Esophagus squamous epithelium (tissue), 5 donors: ENCODE measurements around the gene FMO2. TPM values are rescaled to one million over a fixed set of nuclear protein-coding genes. Genes with fewer than 3 reads are reported as not detected.
A peak's percentile ranks its signal among the peaks of the same experiment; 100 is the strongest.

Experiments used
- DNase-seq: peaks from one replicate; lab custom pipeline; 2025; lab: John Stamatoyannopoulos, UW
- H3K27ac ChIP-seq, 4 donors: fragments of 200-600 bp; sonication (generic); one replicate each; pipeline ENCODE4 v1.5.1; 2016 to 2019; ENCODE audit warnings: mild to moderate bottlenecking in 1 of 4
- H3K27me3 ChIP-seq, 4 donors: fragments of 200-600 bp; sonication (generic); 1 replicate in 3 of 4; 2 replicates in 1 of 4; pipeline versions ENCODE4 v1.5.1 to v1.6.0; 2017 to 2021; ENCODE audit warnings: antibody characterized with exemption in 1 of 4
- H3K36me3 ChIP-seq, 3 donors: fragments of 200-600 bp; sonication (generic); one replicate each; pipeline ENCODE4 v1.5.1; 2016 to 2019
- H3K4me1 ChIP-seq, 3 donors: fragments of 200-600 bp; sonication (generic); one replicate each; pipeline ENCODE4 v1.5.1; 2017 to 2019
- H3K4me3 ChIP-seq, 4 donors: fragments of 200-600 bp; sonication (generic); 1 replicate in 3 of 4; 2 replicates in 1 of 4; pipeline ENCODE4 v1.5.1; 2016 to 2019; ENCODE audit warnings: mild to moderate bottlenecking in 2 of 4, moderate library complexity in 1 of 4
- H3K9me3 ChIP-seq, 3 donors: fragments of 200-600 bp; sonication (generic); one replicate each; pipeline ENCODE4 v1.5.1; 2016 to 2019
- POLR2A ChIP-seq, 4 donors: fragments of 450-650 bp; IDR thresholded peaks; one replicate each; pipeline ENCODE4 v1.6.1; 2017; ENCODE audit warnings: antibody characterized with exemption in 4 of 4, mild to moderate bottlenecking in 4 of 4, moderate library complexity in 3 of 4
- WGBS, 2 donors: methylation state at CpG; one replicate each; pipeline ENCODE4 v1.1.5; 2018; 5-methylcytosine and 5-hydroxymethylcytosine counted together
- intact Hi-C: fragments of 100-400 bp; cut with DNase I; formaldehyde crosslinking; loops from one replicate; pipeline ENCODE4 v1.15.0; 2022
- total RNA-seq, 4 donors: library from RNA; depleted of rRNA; stranded (reverse); fragments of >200 nt; gene quantifications; one replicate each; pipeline ENCODE4 v1.1.0, GENCODE V29; 2016
- TF ChIP-seq, protein P1 (sequence below), 6 experiments: fragments of 450-650 bp in 4 of 6; fragments of 200-600 bp in 2 of 6; sonication (generic) in 2 of 6; IDR thresholded peaks; one replicate each; pipeline ENCODE4 v1.5.1; 2016 to 2019; ENCODE audit warnings: antibody characterized with exemption in 6 of 6, mild to moderate bottlenecking in 4 of 6, moderate library complexity in 4 of 6
- donor health status: DM: yes; HTN: yes; CAD: no.

Gene FMO2
- total RNA-seq, 4 donors from 2014 or later: 53.4 to 146 (median 68.8) TPM

DNA sequence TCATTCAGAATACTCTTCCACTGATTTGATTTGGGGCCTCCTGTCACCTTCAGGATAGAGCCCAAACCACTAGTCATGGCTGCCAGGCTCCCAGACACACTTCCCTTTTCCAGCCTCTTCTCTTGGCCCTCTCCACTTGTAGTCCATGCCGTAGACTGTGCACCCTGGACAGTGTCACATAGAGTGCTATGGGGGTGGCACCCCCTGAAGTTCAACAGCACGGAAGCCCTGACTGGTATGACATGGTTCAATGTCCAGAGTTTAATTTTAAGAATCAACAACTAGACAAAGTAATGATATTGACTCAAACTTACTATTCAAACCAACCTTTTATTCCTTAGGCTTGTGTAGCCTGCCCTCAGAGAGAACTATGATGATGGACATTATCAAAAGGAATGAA is 22.3 kb downstream of the FMO2 start:
- Histone ChIP-seq H3K27me3 (no peaks in the 10 kb centered on the region), H3K4me1 (peaks cover 0 to 11% (median 0%) of the 10 kb centered on the region in 3 donors), H3K36me3 (peaks cover 0 to 44% (median 0%) of the 10 kb centered on the region in 3 donors), H3K9me3 (no peaks in the 10 kb centered on the region), H3K27ac (peak overlapping the region in 1 of 4 donors; percentile 40), H3K4me3 (no peak overlapping the region)
- intact Hi-C loops: no loop called here
- 74 to 93% methylated on average over 2 of the region's 2 CpGs for WGBS, 2 donors
- no peak for DNase-seq
- TF ChIP-seq, protein P1, sequence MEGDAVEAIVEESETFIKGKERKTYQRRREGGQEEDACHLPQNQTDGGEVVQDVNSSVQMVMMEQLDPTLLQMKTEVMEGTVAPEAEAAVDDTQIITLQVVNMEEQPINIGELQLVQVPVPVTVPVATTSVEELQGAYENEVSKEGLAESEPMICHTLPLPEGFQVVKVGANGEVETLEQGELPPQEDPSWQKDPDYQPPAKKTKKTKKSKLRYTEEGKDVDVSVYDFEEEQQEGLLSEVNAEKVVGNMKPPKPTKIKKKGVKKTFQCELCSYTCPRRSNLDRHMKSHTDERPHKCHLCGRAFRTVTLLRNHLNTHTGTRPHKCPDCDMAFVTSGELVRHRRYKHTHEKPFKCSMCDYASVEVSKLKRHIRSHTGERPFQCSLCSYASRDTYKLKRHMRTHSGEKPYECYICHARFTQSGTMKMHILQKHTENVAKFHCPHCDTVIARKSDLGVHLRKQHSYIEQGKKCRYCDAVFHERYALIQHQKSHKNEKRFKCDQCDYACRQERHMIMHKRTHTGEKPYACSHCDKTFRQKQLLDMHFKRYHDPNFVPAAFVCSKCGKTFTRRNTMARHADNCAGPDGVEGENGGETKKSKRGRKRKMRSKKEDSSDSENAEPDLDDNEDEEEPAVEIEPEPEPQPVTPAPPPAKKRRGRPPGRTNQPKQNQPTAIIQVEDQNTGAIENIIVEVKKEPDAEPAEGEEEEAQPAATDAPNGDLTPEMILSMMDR (IDR thresholded peaks at IDR 0.05): no peak
- no peak for TF ChIP-seq POLR2A (IDR thresholded peaks at IDR 0.05)

DNA sequence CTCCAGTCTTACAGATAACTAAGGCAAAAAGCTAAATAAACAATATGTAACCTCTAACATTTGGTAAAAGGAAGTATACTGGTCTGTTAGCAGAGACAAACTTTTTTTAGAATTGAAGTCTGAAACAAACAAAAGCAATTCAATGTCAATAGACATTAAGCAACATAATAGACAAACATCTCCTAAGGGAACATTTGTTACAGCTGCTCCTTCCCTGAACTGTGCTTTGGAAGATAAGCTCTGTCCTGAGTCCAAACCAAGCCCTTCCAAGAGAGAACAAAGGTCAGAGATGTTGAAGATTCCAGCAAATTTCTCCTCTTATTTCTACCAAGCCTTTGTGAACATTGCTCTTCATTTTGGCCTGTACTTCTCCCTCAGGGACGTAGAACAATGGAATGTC is 25.3 kb downstream of the FMO2 start:
- no peak for DNase-seq
- Histone ChIP-seq H3K36me3 (peaks cover 0 to 17% (median 0%) of the 10 kb centered on the region in 3 donors), H3K27me3 (no peaks in the 10 kb centered on the region), H3K9me3 (no peaks in the 10 kb centered on the region), H3K4me3 (no peak overlapping the region), H3K4me1 (peaks cover 0 to 11% (median 0%) of the 10 kb centered on the region in 3 donors), H3K27ac (peak overlapping the region in 2 of 4 donors; percentile 12 to 16)
- WGBS, 2 donors: 28 to 50% methylated on average over 1 of the region's 1 CpG
- TF ChIP-seq, protein P1 (IDR thresholded peaks at IDR 0.05): no peak
- no peak for TF ChIP-seq POLR2A (IDR thresholded peaks at IDR 0.05)
- intact Hi-C loops: no loop called here

DNA sequence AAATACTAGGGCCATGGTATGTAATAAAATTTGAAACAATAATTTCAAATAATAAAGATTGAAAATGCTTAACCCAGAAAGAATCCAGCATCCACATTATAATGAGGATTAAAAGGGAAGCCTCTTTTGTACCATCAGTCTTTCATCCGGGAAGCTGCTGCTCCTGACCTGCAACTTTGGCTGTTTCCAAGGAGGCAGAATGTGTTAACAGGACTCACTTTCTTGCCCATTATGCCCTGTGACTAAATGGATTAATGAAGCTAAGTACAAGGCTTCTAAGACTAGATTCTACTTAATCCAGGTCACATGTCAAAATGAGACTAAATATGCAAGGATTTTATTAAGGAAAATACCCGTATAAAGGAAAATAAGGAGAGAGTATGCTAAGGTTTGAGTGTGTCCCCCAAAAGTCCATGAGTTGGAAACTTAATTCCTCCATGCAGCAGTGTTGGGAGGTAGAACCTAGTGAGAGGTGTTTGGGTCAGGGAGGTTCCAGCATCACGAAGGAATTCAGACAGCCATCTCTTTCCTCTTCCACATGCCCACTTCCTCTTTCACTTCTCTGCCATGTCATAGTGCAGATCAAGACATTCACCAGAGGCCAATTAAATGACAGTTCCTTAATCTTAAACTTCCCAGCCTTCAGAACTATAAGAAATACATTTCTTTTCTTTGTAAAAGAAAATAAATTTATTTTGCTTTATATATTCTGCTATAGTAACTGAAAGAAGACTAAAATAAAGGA is 27.7 kb downstream of the FMO2 start:
- 56 to 64% methylated on average over 3 of the region's 3 CpGs for WGBS, 2 donors
- no peak for DNase-seq
- Histone ChIP-seq H3K4me3 (no peak overlapping the region), H3K4me1 (peaks cover 0 to 18% (median 0%) of the 10 kb centered on the region in 3 donors), H3K9me3 (no peaks in the 10 kb centered on the region), H3K27me3 (no peaks in the 10 kb centered on the region), H3K27ac (no peak overlapping the region), H3K36me3 (no peaks in the 10 kb centered on the region)
- TF ChIP-seq, protein P1 (IDR thresholded peaks at IDR 0.05): no peak
- TF ChIP-seq POLR2A (IDR thresholded peaks at IDR 0.05): no peak
- intact Hi-C loops: no loop called here

DNA sequence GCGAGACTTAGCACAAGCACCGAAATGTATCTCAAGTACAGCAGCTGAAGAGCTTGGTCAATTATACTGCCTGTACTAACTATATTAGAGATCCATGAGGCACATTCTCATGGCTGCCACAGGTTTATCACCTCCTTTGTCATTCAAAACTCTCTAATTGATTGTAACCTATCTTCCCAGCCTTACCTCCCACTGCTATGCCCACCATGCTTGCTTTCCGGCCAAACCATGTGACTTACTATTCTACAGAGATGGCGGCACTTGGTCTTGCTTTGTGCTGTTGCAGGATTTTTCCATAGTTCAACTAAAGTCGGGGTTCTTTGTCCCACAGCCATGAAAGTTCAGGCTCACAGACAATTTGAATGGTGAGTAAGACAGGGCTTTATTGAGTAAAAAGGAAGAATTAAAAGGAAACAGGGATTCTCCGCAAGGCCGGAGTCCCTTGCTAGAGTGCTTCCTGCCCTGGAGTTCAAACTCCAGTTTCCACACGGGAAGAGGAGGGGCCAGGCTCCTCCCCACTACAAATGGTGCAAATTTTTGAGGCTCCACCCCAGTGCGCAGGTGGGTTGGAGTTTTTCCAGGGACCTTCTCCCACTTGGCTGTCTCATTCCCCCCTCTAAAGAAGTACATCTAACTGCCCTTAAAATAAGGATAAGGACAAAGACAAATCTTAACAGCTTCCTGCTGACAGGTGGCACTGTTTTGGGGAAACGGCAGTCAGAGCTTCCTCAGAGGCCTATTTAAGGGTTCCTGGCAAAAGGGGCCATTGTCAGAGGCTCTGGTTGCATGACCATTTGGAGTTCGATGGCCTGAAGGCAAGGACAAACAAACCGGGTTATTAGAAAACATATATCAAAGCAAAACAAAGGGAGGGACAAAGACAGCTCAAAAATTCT is 28.7 kb downstream of the FMO2 start:
- 73 to 77% methylated on average over 11 to 12 of the region's 12 CpGs for WGBS, 2 donors
- Histone ChIP-seq H3K27me3 (no peaks in the 10 kb centered on the region), H3K4me1 (peaks cover 0 to 28% (median 4%) of the 10 kb centered on the region in 3 donors), H3K4me3 (no peak overlapping the region), H3K9me3 (peaks cover 0 to 4% (median 0%) of the 10 kb centered on the region in 3 donors), H3K36me3 (no peaks in the 10 kb centered on the region), H3K27ac (no peak overlapping the region)
- TF ChIP-seq POLR2A (IDR thresholded peaks at IDR 0.05): no peak
- TF ChIP-seq, protein P1 (IDR thresholded peaks at IDR 0.05): no peak
- intact Hi-C loops: no loop called here
- no peak for DNase-seq
